ENCODE results near the gene THSD7B. TPM values are rescaled to one million over a fixed set of nuclear protein-coding genes. Genes with fewer than 3 reads are reported as not detected.

Gene THSD7B
- total and polyA plus RNA-seq, 7 donors: 0.03 to 0.67 (median 0.13) TPM; not detected in 1

- 61 to 81% (median 70%) methylated on average over 4 of the region's 4 CpGs for WGBS, 3 donors
- H3K4me3 ChIP-seq: no peak overlapping the region
- no peak for DNase-seq
- no peaks in the 10 kb centered on the region for H3K36me3 ChIP-seq (ENCODE audit: insufficient read depth in 1 of 2, low read depth in 1 of 2)
- H3K9me3 ChIP-seq: no peaks in the 10 kb centered on the region
- no peak overlapping the region for H3K27ac ChIP-seq
- no peaks in the 10 kb centered on the region for H3K4me1 ChIP-seq
- ATAC-seq: no peak
- TF ChIP-seq CTCF (IDR thresholded peaks at IDR 0.05): no peak
- intact Hi-C loops (cut with DNase I): no loop called here
- no peaks in the 10 kb centered on the region for H3K27me3 ChIP-seq (ENCODE audit: insufficient read depth in 3 of 3, low read length in 2 of 3)
These were observed 893.1 kb downstream of the THSD7B start for GRCh38 chr2:137658433-137658832.

GRCh38 chr2:137659616-137660015 lies 894.3 kb downstream of the THSD7B start:
- Histone ChIP-seq H3K27ac (no peak overlapping the region), H3K27me3 (ENCODE audit: insufficient read depth in 3 of 3, low read length in 2 of 3) (no peaks in the 10 kb centered on the region), H3K4me1 (no peaks in the 10 kb centered on the region), H3K36me3 (ENCODE audit: insufficient read depth in 1 of 2, low read depth in 1 of 2) (no peaks in the 10 kb centered on the region), H3K4me3 (no peak overlapping the region), H3K9me3 (no peaks in the 10 kb centered on the region)
- 41 to 44% (median 43%) methylated on average over 5 of the region's 5 CpGs for WGBS, 3 donors
- no peak for DNase-seq
- ATAC-seq: no peak
- intact Hi-C loops (cut with DNase I): no loop called here
- no peak for TF ChIP-seq CTCF (IDR thresholded peaks at IDR 0.05)

GRCh38 chr2:137670111-137670510 lies 904.8 kb downstream of the THSD7B start:
- Histone ChIP-seq H3K4me3 (no peak overlapping the region), H3K36me3 (ENCODE audit: insufficient read depth in 1 of 2, low read depth in 1 of 2) (no peaks in the 10 kb centered on the region), H3K27me3 (ENCODE audit: insufficient read depth in 3 of 3, low read length in 2 of 3) (no peaks in the 10 kb centered on the region), H3K9me3 (no peaks in the 10 kb centered on the region), H3K27ac (no peak overlapping the region), H3K4me1 (no peaks in the 10 kb centered on the region)
- intact Hi-C loops (cut with DNase I): no loop called here
- WGBS, 3 donors: 67 to 81% (median 70%) methylated on average over 3 of the region's 3 CpGs
- DNase-seq (no peak), ATAC-seq (no peak)
- no peak for TF ChIP-seq CTCF (IDR thresholded peaks at IDR 0.05)

- Histone ChIP-seq H3K27me3 (ENCODE audit: insufficient read depth in 3 of 3, low read length in 2 of 3) (no peaks in the 10 kb centered on the region), H3K9me3 (no peaks in the 10 kb centered on the region), H3K4me1 (no peaks in the 10 kb centered on the region), H3K4me3 (no peak overlapping the region), H3K36me3 (ENCODE audit: insufficient read depth in 1 of 2, low read depth in 1 of 2) (no peaks in the 10 kb centered on the region), H3K27ac (no peak overlapping the region)
- no peak for DNase-seq
- no peak for ATAC-seq
- intact Hi-C loops (cut with DNase I): no loop called here
- no peak for TF ChIP-seq CTCF (IDR thresholded peaks at IDR 0.05)
These were observed 907.7 kb downstream of the THSD7B start for GRCh38 chr2:137672989-137673552.

- H3K4me1 ChIP-seq: no peaks in the 10 kb centered on the region
- 65 to 78% (median 75%) methylated on average over 2 of the region's 2 CpGs for WGBS, 3 donors
- H3K9me3 ChIP-seq: no peaks in the 10 kb centered on the region
- H3K36me3 ChIP-seq (ENCODE audit: insufficient read depth in 1 of 2, low read depth in 1 of 2): no peaks in the 10 kb centered on the region
- H3K27me3 ChIP-seq (ENCODE audit: insufficient read depth in 3 of 3, low read length in 2 of 3): no peaks in the 10 kb centered on the region
- intact Hi-C loops (cut with DNase I): no loop called here
- no peak overlapping the region for H3K4me3 ChIP-seq
- no peak for DNase-seq
- no peak for ATAC-seq
- TF ChIP-seq CTCF (IDR thresholded peaks at IDR 0.05): no peak
- no peak overlapping the region for H3K27ac ChIP-seq
These were observed 909.6 kb downstream of the THSD7B start for GRCh38 chr2:137674991-137675390.
